Measurements from ENCODE around the gene CACNA1I.

Gene CACNA1I

GRCh38 chr22:39568278-39568981, 2.1 kb upstream of the CACNA1I start:
- no peak for DNase-seq

DNA sequence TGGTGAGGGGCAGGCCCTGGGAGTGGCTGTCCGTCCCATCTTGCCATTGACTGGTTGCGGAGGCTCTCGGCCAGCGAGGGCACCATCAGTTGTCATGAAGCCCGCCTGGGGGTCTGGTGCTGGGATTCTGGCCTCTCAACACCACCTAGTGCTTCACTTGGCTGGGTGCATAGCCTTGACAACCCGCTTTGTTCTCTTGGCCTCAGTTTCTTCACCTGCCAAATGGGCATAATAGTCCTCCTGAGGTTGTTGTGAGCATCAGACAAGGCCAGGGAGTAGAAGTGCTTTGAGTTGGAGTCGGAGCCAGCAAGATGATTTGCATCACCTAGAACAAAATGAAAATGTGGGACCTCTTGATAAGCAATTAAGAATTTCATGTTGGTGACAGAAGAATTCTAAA, 1.5 kb upstream of the CACNA1I start:
- no peak for DNase-seq

DNA sequence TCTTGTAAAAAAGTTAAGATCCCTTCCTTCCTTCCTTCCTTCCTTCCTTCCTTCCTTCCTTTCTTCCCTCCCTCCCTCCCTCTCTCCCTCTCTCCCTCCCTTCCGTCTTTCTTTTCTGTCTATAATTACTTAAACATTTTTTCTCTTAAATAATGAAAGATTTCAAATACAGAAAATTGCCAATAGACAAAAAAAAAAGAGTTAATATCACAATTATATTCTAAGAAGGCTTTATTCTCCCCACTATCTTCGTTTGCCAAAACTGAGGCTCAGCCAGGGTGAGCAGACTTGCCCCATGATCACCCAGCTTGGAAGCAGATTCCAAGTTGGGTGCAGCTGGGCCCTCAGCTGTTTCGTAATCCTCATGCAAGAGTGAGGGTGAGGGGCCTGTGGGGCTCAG, 327 bp upstream of the CACNA1I start:
- DNase-seq: no peak

DNA sequence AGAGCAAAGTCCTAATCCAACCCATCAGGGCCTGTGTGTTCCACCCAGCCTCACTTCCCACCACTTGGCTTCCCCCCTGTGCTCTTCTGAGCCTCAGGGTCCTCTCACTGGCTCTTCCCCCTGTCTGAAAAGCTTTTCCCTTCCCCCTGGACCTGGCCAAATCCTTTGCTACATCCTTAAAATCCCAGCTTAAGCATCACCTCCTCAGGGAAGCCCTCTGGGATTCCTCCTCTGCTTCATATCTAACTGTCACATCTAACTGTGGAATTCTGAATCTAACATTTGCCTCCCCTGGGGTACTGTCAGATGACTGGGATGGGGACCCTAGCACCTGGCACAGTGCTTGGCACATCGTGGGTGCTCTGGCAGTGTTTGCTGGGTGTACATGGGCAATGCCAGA, 985 bp downstream of the CACNA1I start:
- DNase-seq: no peak

GRCh38 chr22:39574779-39575551, 4.4 kb downstream of the CACNA1I start:
- DNase-seq: peak; percentile 93

DNA sequence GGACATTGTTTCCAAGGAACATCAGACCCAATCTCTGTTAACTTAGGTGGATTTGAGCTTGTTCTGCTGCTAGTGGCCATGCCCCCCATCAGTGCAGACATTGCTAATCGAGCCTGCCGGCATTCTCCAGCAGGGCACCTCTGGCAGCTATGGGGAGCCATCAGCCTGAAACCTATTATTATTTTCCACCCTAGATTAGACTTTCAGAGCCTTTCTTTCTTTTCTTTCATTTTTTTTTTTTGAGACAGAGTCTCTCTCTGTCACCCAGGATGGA, 4.9 kb downstream of the CACNA1I start:
- DNase-seq: no peak

DNA sequence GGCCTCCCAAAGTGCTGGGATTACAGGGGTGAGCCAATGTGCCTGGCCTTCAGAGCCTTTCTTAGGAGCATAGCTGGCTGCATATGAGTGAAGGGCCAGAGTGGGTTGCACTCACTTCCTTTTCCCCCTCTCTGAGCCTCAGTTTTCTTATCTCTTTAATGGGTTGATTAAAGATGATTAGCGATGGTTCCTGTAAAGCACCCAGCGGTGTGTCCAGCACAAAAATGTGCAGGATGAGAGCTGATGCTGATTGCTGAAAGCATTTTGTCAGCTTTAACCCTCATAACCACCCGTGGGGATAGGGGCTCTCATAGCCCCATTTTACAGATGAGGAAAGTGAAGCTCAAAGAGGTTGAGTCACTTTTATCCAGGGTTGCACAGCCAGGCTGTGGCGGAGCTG, 5.5 kb downstream of the CACNA1I start:
- DNase-seq: no peak

- DNase-seq: no peak
These were observed 6.8 kb downstream of the CACNA1I start for GRCh38 chr22:39577366-39577765.

DNA sequence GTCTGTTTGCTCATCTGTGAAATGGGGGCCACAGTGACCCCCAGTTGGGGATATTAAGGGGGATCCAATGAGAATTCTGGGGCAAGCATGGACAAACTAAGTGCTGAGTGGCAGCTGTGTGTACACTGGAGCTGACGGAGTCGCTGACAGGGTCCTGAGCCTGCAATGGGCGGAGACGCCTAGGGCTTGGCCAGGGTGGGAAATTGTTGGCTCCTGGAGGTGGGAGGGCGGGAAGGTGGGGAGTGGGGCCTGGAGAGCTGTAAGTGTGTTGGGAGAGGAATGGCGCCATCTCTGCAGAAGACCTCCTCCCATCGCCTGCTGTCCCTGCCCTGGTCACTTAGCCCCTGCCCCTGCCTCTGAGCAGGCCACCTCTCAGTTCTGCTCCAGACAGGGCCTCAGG, 7.3 kb downstream of the CACNA1I start:
- DNase-seq: no peak

DNA sequence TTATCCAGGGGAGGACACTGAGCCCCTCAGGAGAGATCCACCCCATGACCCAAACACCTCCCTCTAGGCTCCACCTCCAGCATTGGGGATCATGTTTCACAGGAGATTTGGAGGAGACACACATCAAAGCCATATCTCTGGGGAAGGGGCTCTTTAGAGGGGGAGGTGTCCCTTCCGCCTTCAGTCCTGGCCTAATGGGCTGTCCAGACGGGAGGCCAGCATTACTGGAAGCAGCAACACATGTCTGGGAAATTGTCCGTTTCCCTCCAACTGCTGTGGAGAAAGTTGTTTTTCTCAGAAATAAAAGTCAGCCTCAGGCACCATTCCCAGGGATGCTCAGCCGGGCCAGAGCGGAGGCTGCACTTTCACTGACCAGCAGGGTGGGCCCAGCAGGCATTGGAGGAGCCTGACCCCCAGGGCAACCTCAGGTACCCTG, 9.5 kb downstream of the CACNA1I start:
- no peak for DNase-seq

GRCh38 chr22:39580795-39581194, 10.2 kb downstream of the CACNA1I start:
- no peak for DNase-seq

- no peak for DNase-seq
These were observed 10.8 kb downstream of the CACNA1I start for GRCh38 chr22:39581303-39581702.

GRCh38 chr22:39583066-39583667, 12.6 kb downstream of the CACNA1I start:
- DNase-seq: no peak

- no peak for DNase-seq
These were observed 19.3 kb downstream of the CACNA1I start for GRCh38 chr22:39589875-39590274.

DNA sequence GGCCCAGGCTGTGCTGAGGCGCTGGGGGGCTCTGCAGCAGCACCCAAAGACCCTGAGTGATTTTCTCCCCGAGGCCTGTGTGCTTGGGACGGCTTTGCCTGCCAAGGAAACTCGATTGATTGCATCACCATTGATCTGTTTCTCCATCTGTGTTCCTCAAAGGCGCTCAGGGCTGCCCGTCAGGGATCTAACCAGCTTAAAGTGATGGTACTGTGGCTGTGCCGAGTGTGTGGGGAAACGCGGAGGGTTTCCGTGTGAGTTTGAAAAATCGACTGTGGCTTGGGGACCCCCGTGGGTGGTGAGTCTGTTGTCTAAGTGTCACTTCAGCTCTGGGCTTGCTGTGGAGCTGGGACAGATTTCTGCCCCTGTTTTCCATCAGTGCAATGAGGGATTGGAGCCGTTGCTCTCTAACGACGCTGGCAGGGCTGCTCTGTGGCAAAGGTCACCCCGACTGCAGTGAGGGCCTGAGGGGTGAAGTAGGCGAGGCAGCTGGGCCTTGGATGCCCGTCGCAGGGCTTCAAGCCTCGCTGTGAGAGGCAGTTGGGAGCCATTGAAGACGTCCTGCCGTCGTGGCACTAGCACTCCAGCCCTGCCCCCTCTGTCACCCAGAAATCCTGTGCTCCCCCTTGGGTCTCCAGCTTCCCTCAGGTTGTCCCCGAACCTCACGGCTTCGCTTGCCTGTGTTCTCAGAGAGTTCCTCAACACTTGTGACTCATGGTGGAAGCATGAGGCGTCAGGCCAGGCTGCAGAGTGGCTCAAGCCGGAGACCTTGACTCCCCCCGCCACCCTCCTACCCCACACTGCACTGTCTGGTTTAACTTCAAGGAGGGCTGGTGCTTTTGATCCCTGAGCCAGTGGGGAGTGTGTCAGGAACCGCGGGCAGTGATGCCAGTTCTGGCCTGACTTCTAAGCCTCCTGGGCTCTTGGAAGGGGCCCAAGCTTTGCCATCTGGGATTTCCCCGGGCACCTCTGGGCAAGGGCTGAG, 21.8 kb downstream of the CACNA1I start:
- DNase-seq: peak; percentile 81

DNA sequence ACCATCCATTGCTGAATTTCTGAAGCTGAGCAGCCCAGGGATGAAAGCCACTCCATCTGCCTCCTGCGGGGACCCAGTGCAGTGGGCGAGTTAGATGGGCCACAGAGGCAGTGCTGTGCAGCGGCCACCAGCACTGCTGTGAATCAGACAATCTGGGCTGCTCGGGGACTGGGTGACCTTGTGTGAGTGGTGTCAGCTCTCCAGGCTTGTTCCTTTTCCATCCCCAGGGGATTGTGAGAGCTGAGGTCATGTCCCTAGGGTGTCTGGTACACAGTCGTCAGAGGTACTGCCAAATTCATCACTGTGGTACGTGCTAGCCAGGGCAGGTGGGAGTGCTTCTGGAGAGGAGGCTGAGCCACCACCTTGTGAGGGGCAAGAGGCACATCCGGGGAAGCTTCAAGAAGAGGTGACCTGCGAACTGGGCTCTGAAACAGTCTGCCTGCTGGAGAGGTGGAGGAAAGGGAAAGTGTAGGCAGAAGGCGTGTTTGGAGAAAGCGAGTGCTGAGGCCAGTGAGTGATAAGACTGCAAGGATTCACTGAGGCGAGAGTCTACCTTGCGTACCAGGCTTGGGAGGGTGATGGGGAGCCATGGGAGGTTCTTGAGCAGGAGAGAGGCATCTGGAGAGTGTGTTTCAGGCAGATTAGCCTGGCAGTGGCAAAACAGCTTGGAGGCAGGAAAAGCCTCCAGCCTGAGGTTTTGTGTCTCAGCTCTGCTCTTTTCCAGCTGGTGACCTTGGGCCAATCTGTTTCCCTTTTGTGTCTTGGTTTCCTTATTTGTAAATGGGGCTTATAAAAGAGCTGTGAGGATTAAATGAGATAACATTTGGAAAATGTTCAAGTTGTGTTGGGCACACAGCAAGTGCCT, 22.7 kb downstream of the CACNA1I start:
- DNase-seq: peak; percentile 34

DNA sequence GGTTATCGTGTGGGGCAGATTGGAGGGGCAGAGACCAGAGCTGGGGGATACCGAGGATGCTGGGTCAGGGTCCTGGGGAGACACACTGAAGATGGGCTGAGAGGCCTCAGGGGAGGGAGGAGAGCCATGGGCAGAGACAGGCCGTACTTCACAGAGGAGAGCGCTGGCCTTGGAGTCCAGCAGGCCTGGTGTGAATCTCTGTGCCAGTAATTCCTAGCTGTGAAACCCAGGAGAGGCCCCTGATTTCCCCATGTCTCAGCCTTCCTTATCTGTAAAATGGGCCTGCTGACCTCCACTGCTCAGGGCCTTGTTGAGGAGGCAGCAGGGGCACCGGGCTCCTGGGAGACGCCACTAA, 23.4 kb downstream of the CACNA1I start:
- DNase-seq: no peak

- no peak for DNase-seq
These were observed 23.9 kb downstream of the CACNA1I start for GRCh38 chr22:39594411-39594810.

DNA sequence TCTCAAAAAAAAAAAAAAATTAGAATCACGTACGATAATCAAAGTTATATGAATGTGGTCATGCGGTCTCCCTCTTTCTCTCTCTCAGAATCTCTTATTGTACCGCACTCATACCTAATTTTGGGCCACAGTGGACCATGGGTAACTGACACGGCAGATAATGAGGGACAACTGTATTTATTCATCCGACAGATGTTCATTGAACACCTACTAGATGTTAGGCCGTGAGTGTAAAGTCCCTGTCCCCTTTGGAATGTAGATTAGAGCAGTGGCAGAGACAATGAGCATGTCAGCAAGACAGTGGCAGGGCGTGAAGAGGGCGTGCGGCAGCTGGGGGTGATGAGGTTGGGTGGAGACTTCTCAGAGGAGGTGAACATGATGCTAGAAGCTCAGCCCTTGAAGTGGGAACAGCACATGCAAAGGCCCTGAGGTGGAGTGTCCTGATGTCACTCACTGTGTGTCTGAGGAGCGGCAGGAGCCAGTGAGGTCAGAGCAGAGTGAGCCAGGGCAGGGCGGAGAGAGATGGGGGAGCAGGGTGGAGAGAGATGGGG, 25.1 kb downstream of the CACNA1I start:
- no peak for DNase-seq

GRCh38 chr22:39596601-39597000, 26.0 kb downstream of the CACNA1I start:
- DNase-seq: no peak

GRCh38 chr22:39597236-39597869, 26.8 kb downstream of the CACNA1I start:
- no peak for DNase-seq
